Erythroblast (primary cell): ENCODE results near the gene FOXO6.

Experiments used
- DNase-seq, 2 experiments: peaks; one replicate each; lab custom pipeline; 2025; lab: John Stamatoyannopoulos, UW
- GATA1 ChIP-seq: IDR thresholded peaks from 2 replicates; pipeline ENCODE4 v1.6.1; 2011; ENCODE audit warnings: low read depth, mild to moderate bottlenecking, control low read depth, low read length, moderate library complexity
- POLR2A ChIP-seq: IDR thresholded peaks from 2 replicates; pipeline ENCODE4 v1.6.1; 2011; ENCODE audit warnings: mild to moderate bottlenecking, low read length

Gene FOXO6

GRCh38 chr1:41360786-41361494, at the start of gene FOXO6:
Gene FOXO6 (plus strand): TSS chr1:41361434.
- TF ChIP-seq GATA1 (no peak), POLR2A (no peak)
- peak; percentile 93 to 95 for DNase-seq

GRCh38 chr1:41312991-41313645, 48.1 kb upstream of the FOXO6 start:
- DNase-seq, result no peak
- TF ChIP-seq GATA1 (no peak), POLR2A (no peak)

GRCh38 chr1:41313661-41314131, 47.5 kb upstream of the FOXO6 start:
- no peak for TF ChIP-seq POLR2A
- TF ChIP-seq GATA1, result no peak
- peak; percentile 25 to 50 for DNase-seq

GRCh38 chr1:41314376-41315145, 46.7 kb upstream of the FOXO6 start:
- no peak for TF ChIP-seq POLR2A
- no peak for TF ChIP-seq GATA1
- DNase-seq, result no peak

- DNase-seq, result no peak
- no peak for TF ChIP-seq GATA1
- no peak for TF ChIP-seq POLR2A
Observed at GRCh38 chr1:41315146-41315822, 46.0 kb upstream of the FOXO6 start.

- DNase-seq, result no peak
- TF ChIP-seq GATA1 (no peak), POLR2A (no peak)
Observed at GRCh38 chr1:41315871-41316270, 45.4 kb upstream of the FOXO6 start.

- TF ChIP-seq POLR2A, result no peak
- TF ChIP-seq GATA1, result no peak
- DNase-seq, result no peak
Observed at GRCh38 chr1:41317361-41317760, 43.9 kb upstream of the FOXO6 start.

GRCh38 chr1:41318135-41318534, 43.1 kb upstream of the FOXO6 start:
- TF ChIP-seq POLR2A (no peak), GATA1 (no peak)
- no peak for DNase-seq

GRCh38 chr1:41319106-41319755, 42.0 kb upstream of the FOXO6 start:
- no peak for TF ChIP-seq GATA1
- TF ChIP-seq POLR2A, result no peak
- no peak for DNase-seq

GRCh38 chr1:41319807-41320711, 41.2 kb upstream of the FOXO6 start:
- DNase-seq, result no peak
- no peak for TF ChIP-seq GATA1
- TF ChIP-seq POLR2A, result no peak

- DNase-seq, result no peak
Observed at GRCh38 chr1:41320895-41321676, 40.1 kb upstream of the FOXO6 start.

GRCh38 chr1:41322101-41322661, 39.1 kb upstream of the FOXO6 start:
- TF ChIP-seq POLR2A (no peak), GATA1 (no peak)
- DNase-seq, result no peak

More at GRCh38 chr1:41320895-41321676, 40.1 kb upstream of the FOXO6 start:
- TF ChIP-seq GATA1 (no peak), POLR2A (no peak)
